GM23338 (cell line): ENCODE measurements around the gene NR2C2. TPM values are rescaled to one million over a fixed set of nuclear protein-coding genes. Genes with fewer than 3 reads are reported as not detected.

Experiments used
- ATAC-seq: fragments of 200-7000 bp; cut with Tn5 transposase; 3 replicates; pipeline ENCODE4 v1.9.1; 2020
- DNase-seq: peaks from one replicate; pipeline ENCODE4 v3.0.0-alpha.2; 2015; ENCODE audit warnings: low spot score
- H2AFZ ChIP-seq: fragments of 200-600 bp; sonication (generic); 2 replicates; pipeline ENCODE4 v1.8.0; 2016; ENCODE audit warnings: antibody characterized with exemption, mild to moderate bottlenecking, moderate library complexity
- H3F3A ChIP-seq: fragments of 200-600 bp; sonication (generic); replicated peaks from 2 replicates; pipeline ENCODE4 v1.8.0; 2017; ENCODE audit warnings: antibody characterized with exemption, mixed run types, low read depth
- H3K27ac ChIP-seq: fragments of 200-600 bp; sonication (generic); 2 replicates; pipeline ENCODE4 v1.6.1; 2016; ENCODE audit warnings: low read depth
- H3K27me3 ChIP-seq: fragments of 200-600 bp; sonication (generic); 2 replicates; pipeline ENCODE4 v1.8.0; 2016; ENCODE audit warnings: mild to moderate bottlenecking, mixed run types, moderate library complexity; ENCODE audit not compliant: insufficient read depth
- H3K36me3 ChIP-seq: fragments of 200-600 bp; sonication (generic); 2 replicates; pipeline ENCODE4 v1.8.0; 2016; ENCODE audit warnings: mild to moderate bottlenecking; ENCODE audit not compliant: insufficient read depth
- H3K4me1 ChIP-seq: fragments of 200-600 bp; sonication (generic); 2 replicates; pipeline ENCODE4 v1.8.0; 2016; ENCODE audit warnings: mild to moderate bottlenecking, moderate library complexity; ENCODE audit not compliant: insufficient read depth
- H3K4me2 ChIP-seq: fragments of 200-600 bp; sonication (generic); 2 replicates; pipeline ENCODE4 v1.7.1; 2017; ENCODE audit warnings: mixed run types
- H3K4me3 ChIP-seq: fragments of 200-600 bp; sonication (generic); 2 replicates; pipeline ENCODE4 v1.6.1; 2016; ENCODE audit warnings: mixed run types
- H3K79me2 ChIP-seq: fragments of 200-600 bp; sonication (generic); replicated peaks from 2 replicates; pipeline ENCODE4 v1.8.0; 2017; ENCODE audit warnings: mild to moderate bottlenecking; ENCODE audit not compliant: insufficient read depth
- H3K9me2 ChIP-seq: fragments of 200-600 bp; sonication (generic); 2 replicates; pipeline ENCODE4 v1.8.0; 2017; ENCODE audit not compliant: insufficient read depth
- H4K20me1 ChIP-seq: fragments of 200-600 bp; sonication (generic); replicated peaks from 2 replicates; pipeline ENCODE4 v1.8.0; 2017; ENCODE audit warnings: mild to moderate bottlenecking; ENCODE audit not compliant: insufficient read depth
- H3K27ac Mint-ChIP-seq: 2 replicates; pipeline ENCODE4 v1.8.0; 2020; ENCODE audit warnings: inconsistent platforms, mild to moderate bottlenecking, moderate library complexity, mixed read lengths
- H3K27me3 Mint-ChIP-seq: 3 replicates; pipeline ENCODE4 v1.8.0; 2022; ENCODE audit warnings: low read depth, mild to moderate bottlenecking, moderate library complexity, mixed read lengths, inconsistent platforms; ENCODE audit not compliant: insufficient read depth, poor library complexity
- H3K36me3 Mint-ChIP-seq: 3 replicates; pipeline ENCODE4 v1.8.0; 2021; ENCODE audit warnings: low read depth, mild to moderate bottlenecking, inconsistent platforms, moderate library complexity, mixed read lengths
- H3K4me1 Mint-ChIP-seq: 3 replicates; pipeline ENCODE4 v1.8.0; 2020; ENCODE audit warnings: mild to moderate bottlenecking, inconsistent platforms, mixed read lengths
- H3K4me3 Mint-ChIP-seq: 3 replicates; pipeline ENCODE4 v1.8.0; 2021; ENCODE audit warnings: moderate library complexity, mild to moderate bottlenecking, inconsistent platforms, mixed read lengths
- H3K9me3 Mint-ChIP-seq: 3 replicates; pipeline ENCODE4 v1.8.0; 2020; ENCODE audit warnings: moderate library complexity, mild to moderate bottlenecking, inconsistent platforms, mixed read lengths
- CREB1 ChIP-seq: fragments of 250-450 bp; sonication (Bioruptor Pico); IDR thresholded peaks from 2 replicates; pipeline ENCODE4 v1.5.0; 2020; ENCODE audit warnings: low read depth, mild to moderate bottlenecking, moderate library complexity
- EZH2 ChIP-seq: fragments of 200-600 bp; sonication (generic); IDR thresholded peaks from one replicate; pipeline ENCODE4 v1.8.0; 2017; ENCODE audit warnings: antibody characterized with exemption, mild to moderate bottlenecking, low read depth; ENCODE audit not compliant: unreplicated experiment
- EZH2phosphoT487 ChIP-seq: fragments of 200-600 bp; sonication (generic); IDR thresholded peaks from one replicate; pipeline ENCODE4 v1.8.1; 2018; ENCODE audit warnings: antibody characterized with exemption; ENCODE audit not compliant: unreplicated experiment
- JUNB ChIP-seq: IDR thresholded peaks from one replicate; pipeline ENCODE4 v1.6.1; 2016; ENCODE audit warnings: antibody characterized with exemption; ENCODE audit not compliant: unreplicated experiment
- NANOG ChIP-seq: IDR thresholded peaks from 2 replicates; pipeline ENCODE4 v1.6.1; 2016; ENCODE audit warnings: antibody characterized with exemption, borderline replicate concordance
- POLR2AphosphoS5 ChIP-seq: IDR thresholded peaks from 2 replicates; pipeline ENCODE4 v1.6.1; 2016; ENCODE audit warnings: antibody characterized with exemption, low read depth
- STAT1 ChIP-seq: IDR thresholded peaks from one replicate; pipeline ENCODE4 v1.6.1; 2016; ENCODE audit warnings: antibody characterized with exemption; ENCODE audit not compliant: unreplicated experiment
- ZNF114 ChIP-seq: fragments of 250-450 bp; sonication (Bioruptor Pico); IDR thresholded peaks from 2 replicates; pipeline ENCODE4 v1.5.0; 2020; ENCODE audit warnings: mild to moderate bottlenecking, moderate library complexity
- ZNF331 ChIP-seq: fragments of 250-450 bp; sonication (Bioruptor Pico); IDR thresholded peaks from 2 replicates; pipeline ENCODE4 v1.5.0; 2020; ENCODE audit warnings: low read depth, mild to moderate bottlenecking, moderate library complexity
- ZNF462 ChIP-seq: fragments of 250-450 bp; sonication (Bioruptor Pico); IDR thresholded peaks from 2 replicates; pipeline ENCODE4 v1.5.0; 2020; ENCODE audit warnings: mild to moderate bottlenecking, moderate library complexity
- polyA plus RNA-seq: library from polyadenylated mRNA; unstranded; fragments of >200 nt; fragmentation: Nextera tagmentation; extraction: Ambion mirVana; gene quantifications from 2 replicates; pipeline ENCODE4 v1.2.1, GENCODE V29; 2016
- total RNA-seq: library from RNA; depleted of rRNA; stranded (reverse); fragments of >200 nt; shearing (Covaris generic); gene quantifications from 2 replicates; pipeline ENCODE4 v1.2.3, GENCODE V29; 2014
- TF ChIP-seq, protein P1 (sequence below), 2 experiments: fragments of 200-600 bp in 1 of 2; sonication (generic) in 1 of 2; conservative IDR thresholded peaks; 2 replicates each; pipeline versions ENCODE4 v1.5.1 to v1.6.1; 2016 to 2017; ENCODE audit warnings: antibody characterized with exemption in 2 of 2, low read depth in 2 of 2, mild to moderate bottlenecking in 2 of 2, moderate library complexity in 1 of 2
- TF ChIP-seq, protein P2 (sequence below): IDR thresholded peaks from one replicate; pipeline ENCODE4 v1.6.1; 2018; ENCODE audit warnings: antibody characterized with exemption; ENCODE audit not compliant: unreplicated experiment

Gene NR2C2
- total and polyA plus RNA-seq, 2 experiments from 2014 or later: 12.0 to 57.2 TPM

DNA sequence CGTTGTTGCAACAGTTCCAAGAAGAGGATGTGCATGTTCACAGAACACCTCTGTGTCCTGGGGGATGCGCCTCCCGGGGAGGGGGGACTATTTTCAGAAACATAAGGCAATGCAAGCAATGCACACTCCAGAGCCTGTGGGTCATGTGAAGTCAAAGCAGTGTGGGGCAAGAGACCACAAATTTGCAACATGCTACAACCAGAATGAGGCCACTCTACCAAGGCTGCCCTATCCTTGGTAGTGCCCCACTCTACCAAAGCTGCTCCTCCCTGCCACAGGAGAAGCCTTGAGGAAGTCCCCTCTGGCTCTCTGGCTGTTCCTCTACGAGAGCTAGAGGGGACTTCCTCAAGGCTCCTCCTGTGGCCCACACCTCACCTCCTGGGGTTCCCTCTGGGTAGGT is 8.4 kb upstream of the NR2C2 start (continued):
- TF ChIP-seq EZH2: no peak
- TF ChIP-seq ZNF462 (CRISPR knock-in tag): no peak
- no peak for TF ChIP-seq ZNF331 (CRISPR knock-in tag)
- no peak for TF ChIP-seq JUNB
- TF ChIP-seq STAT1: no peak

GRCh38 chr3:14941871-14942270 is 5.5 kb upstream of the NR2C2 start:
- H4K20me1 ChIP-seq: peaks cover 46% of the 10 kb centered on the region
- H2AFZ ChIP-seq: no peak overlapping the region
- no peak overlapping the region for H3K4me2 ChIP-seq
- no peak overlapping the region for H3K4me3 ChIP-seq
- Mint-ChIP-seq H3K36me3 (peaks cover 37% of the 10 kb centered on the region), H3K27ac (peak overlapping the region; percentile 23; the same call in 1 of the 2 replicates), H3K9me3 (no peaks in the 10 kb centered on the region), H3K4me1 (peaks cover 25% of the 10 kb centered on the region), H3K4me3 (no peak overlapping the region), H3K27me3 (no peaks in the 10 kb centered on the region)
- DNase-seq (peak; percentile 29), ATAC-seq (peak; percentile 36)
- H3K9me2 ChIP-seq: no peaks in the 10 kb centered on the region
- peaks cover 45% of the 10 kb centered on the region for H3K79me2 ChIP-seq
- H3K36me3 ChIP-seq: peaks cover 19% of the 10 kb centered on the region; the same call in 1 of the 2 replicates
- H3K4me1 ChIP-seq: peaks cover 17% of the 10 kb centered on the region
- no peaks in the 10 kb centered on the region for H3K27me3 ChIP-seq
- H3F3A ChIP-seq: no peaks in the 10 kb centered on the region; the same call in 1 of the 2 replicates
- H3K27ac ChIP-seq: peak overlapping the region; percentile 1; the same call in 1 of the 2 replicates
- TF ChIP-seq, protein P1, sequence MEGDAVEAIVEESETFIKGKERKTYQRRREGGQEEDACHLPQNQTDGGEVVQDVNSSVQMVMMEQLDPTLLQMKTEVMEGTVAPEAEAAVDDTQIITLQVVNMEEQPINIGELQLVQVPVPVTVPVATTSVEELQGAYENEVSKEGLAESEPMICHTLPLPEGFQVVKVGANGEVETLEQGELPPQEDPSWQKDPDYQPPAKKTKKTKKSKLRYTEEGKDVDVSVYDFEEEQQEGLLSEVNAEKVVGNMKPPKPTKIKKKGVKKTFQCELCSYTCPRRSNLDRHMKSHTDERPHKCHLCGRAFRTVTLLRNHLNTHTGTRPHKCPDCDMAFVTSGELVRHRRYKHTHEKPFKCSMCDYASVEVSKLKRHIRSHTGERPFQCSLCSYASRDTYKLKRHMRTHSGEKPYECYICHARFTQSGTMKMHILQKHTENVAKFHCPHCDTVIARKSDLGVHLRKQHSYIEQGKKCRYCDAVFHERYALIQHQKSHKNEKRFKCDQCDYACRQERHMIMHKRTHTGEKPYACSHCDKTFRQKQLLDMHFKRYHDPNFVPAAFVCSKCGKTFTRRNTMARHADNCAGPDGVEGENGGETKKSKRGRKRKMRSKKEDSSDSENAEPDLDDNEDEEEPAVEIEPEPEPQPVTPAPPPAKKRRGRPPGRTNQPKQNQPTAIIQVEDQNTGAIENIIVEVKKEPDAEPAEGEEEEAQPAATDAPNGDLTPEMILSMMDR (conservative IDR thresholded peaks at IDR 0.05; ENCODE audit: low read depth in 2 of 2): no peak
- no peak for TF ChIP-seq CREB1
- no peak for TF ChIP-seq EZH2phosphoT487
- TF ChIP-seq POLR2AphosphoS5: no peak
- TF ChIP-seq ZNF114 (CRISPR knock-in tag): no peak
- no peak for TF ChIP-seq NANOG
- TF ChIP-seq, protein P2, sequence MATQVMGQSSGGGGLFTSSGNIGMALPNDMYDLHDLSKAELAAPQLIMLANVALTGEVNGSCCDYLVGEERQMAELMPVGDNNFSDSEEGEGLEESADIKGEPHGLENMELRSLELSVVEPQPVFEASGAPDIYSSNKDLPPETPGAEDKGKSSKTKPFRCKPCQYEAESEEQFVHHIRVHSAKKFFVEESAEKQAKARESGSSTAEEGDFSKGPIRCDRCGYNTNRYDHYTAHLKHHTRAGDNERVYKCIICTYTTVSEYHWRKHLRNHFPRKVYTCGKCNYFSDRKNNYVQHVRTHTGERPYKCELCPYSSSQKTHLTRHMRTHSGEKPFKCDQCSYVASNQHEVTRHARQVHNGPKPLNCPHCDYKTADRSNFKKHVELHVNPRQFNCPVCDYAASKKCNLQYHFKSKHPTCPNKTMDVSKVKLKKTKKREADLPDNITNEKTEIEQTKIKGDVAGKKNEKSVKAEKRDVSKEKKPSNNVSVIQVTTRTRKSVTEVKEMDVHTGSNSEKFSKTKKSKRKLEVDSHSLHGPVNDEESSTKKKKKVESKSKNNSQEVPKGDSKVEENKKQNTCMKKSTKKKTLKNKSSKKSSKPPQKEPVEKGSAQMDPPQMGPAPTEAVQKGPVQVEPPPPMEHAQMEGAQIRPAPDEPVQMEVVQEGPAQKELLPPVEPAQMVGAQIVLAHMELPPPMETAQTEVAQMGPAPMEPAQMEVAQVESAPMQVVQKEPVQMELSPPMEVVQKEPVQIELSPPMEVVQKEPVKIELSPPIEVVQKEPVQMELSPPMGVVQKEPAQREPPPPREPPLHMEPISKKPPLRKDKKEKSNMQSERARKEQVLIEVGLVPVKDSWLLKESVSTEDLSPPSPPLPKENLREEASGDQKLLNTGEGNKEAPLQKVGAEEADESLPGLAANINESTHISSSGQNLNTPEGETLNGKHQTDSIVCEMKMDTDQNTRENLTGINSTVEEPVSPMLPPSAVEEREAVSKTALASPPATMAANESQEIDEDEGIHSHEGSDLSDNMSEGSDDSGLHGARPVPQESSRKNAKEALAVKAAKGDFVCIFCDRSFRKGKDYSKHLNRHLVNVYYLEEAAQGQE: no peak
- TF ChIP-seq ZNF331 (CRISPR knock-in tag): no peak
